GM12878 (cell line): ENCODE data around the gene RAB3GAP1. TPM values are rescaled to one million over a fixed set of nuclear protein-coding genes. Genes with fewer than 3 reads are reported as not detected.

Experiments
- ATAC-seq: fragments of 200-7000 bp; cut with Tn5 transposase; 3 replicates; pipeline ENCODE4 v1.9.1; 2020; ENCODE audit warnings: mild to moderate bottlenecking, moderate library complexity
- BruUV-seq: library from RNA; stranded (reverse); fragments of 400-500 nt; replicated peaks from 2 replicates; lab custom pipeline; 2021; lab: Mats Ljungman, UMichigan
- CTCF ChIA-PET: fragments of 300-600 bp; sonication (Branson Sonifier 250); formaldehyde crosslinking; extraction: SDS; loops from one replicate; lab custom pipeline; 2021; ENCODE audit warnings: inconsistent platforms; lab: Yijun Ruan, JAX
- POLR2A ChIA-PET: fragments of 350-600 bp; formaldehyde crosslinking; extraction: SDS; loops from one replicate; lab custom pipeline; 2021; ENCODE audit warnings: inconsistent platforms; lab: Charles Lee
- RAD21 ChIA-PET: fragments of 300-600 bp; sonication (Branson Sonifier 250); formaldehyde crosslinking; loops from one replicate; lab custom pipeline; 2023; ENCODE audit warnings: antibody characterized with exemption; ENCODE audit not compliant: unreplicated experiment; lab: Charles Lee
- SMC1A ChIA-PET: fragments of 300-600 bp; sonication (Branson Sonifier 250); formaldehyde crosslinking; loops from one replicate; lab custom pipeline; 2023; ENCODE audit not compliant: unreplicated experiment, uncharacterized antibody; lab: Charles Lee
- DNase-seq: peaks from one replicate; pipeline ENCODE4 v3.0.0-alpha.2; 2011; ENCODE audit warnings: low read depth, low spot score
- FAIRE-seq: peaks from 3 replicates; lab custom pipeline; 2011; peaks lifted over from hg19 to GRCh38; lab: Jason Lieb, UNC
- H2AFZ ChIP-seq: 2 replicates; pipeline ENCODE4 v1.6.0; 2011; ENCODE audit warnings: low read depth, low read length, control low read depth; ENCODE audit not compliant: control insufficient read depth
- H3K27ac ChIP-seq: 2 replicates; pipeline ENCODE4 v1.5.1; 2011; ENCODE audit warnings: control low read depth; ENCODE audit not compliant: control insufficient read depth, insufficient read depth
- H3K27me3 ChIP-seq, 2 experiments: replicated peaks in 1 of 2; 2 replicates each; pipeline versions ENCODE4 v1.6.0 to v1.6.1; 2011; ENCODE audit warnings: low read length in 1 of 2; ENCODE audit not compliant: control insufficient read depth in 2 of 2, insufficient read depth in 2 of 2
- H3K36me3 ChIP-seq, 2 experiments: 2 replicates each; pipeline ENCODE4 v1.5.1; 2011; ENCODE audit warnings: low read length in 1 of 2; ENCODE audit not compliant: control insufficient read depth in 2 of 2, insufficient read depth in 2 of 2
- H3K4me1 ChIP-seq: 2 replicates; pipeline ENCODE4 v1.6.1; 2011; ENCODE audit warnings: mild to moderate bottlenecking, low read length, moderate library complexity, mixed read lengths; ENCODE audit not compliant: control insufficient read depth, insufficient read depth
- H3K4me2 ChIP-seq: 2 replicates; pipeline ENCODE4 v1.6.0; 2011; ENCODE audit warnings: control low read depth; ENCODE audit not compliant: control insufficient read depth, insufficient read depth
- H3K4me3 ChIP-seq: fragments of 200-600 bp; sonication (generic); 2 replicates; pipeline ENCODE4 v1.5.1; 2016
- H3K79me2 ChIP-seq: 2 replicates; pipeline ENCODE4 v1.6.0; 2011; ENCODE audit warnings: low read length; ENCODE audit not compliant: control insufficient read depth, insufficient read depth
- H3K9ac ChIP-seq: 2 replicates; pipeline ENCODE4 v1.8.0; 2011; ENCODE audit warnings: low read length, control low read depth, mixed read lengths; ENCODE audit not compliant: control insufficient read depth, insufficient read depth
- H3K9me3 ChIP-seq: replicated peaks from 3 replicates; pipeline ENCODE4 v1.5.1; 2011; ENCODE audit warnings: mild to moderate bottlenecking, low read length; ENCODE audit not compliant: control insufficient read depth, insufficient read depth
- H4K20me1 ChIP-seq: 2 replicates; pipeline ENCODE4 v1.6.0; 2011; ENCODE audit not compliant: control insufficient read depth, insufficient read depth
- ATF7 ChIP-seq: fragments of 450-650 bp; IDR thresholded peaks from 2 replicates; pipeline ENCODE4 v1.6.1; 2016; ENCODE audit warnings: low read depth, mild to moderate bottlenecking
- CREB1 ChIP-seq: IDR thresholded peaks from 2 replicates; pipeline ENCODE4 v1.6.1; 2012; ENCODE audit warnings: low read depth, mild to moderate bottlenecking, inconsistent platforms
- EGR1 ChIP-seq, 2 experiments: IDR thresholded peaks; 1 replicate in 1 of 2; 2 replicates in 1 of 2; pipeline ENCODE4 v1.6.1; 2011 to 2012; ENCODE audit warnings: low read depth in 2 of 2, low read length in 2 of 2, borderline replicate concordance in 1 of 2, mild to moderate bottlenecking in 1 of 2, moderate library complexity in 1 of 2
- HDAC2 ChIP-seq: fragments of 200-600 bp; sonication (generic); IDR thresholded peaks from 2 replicates; pipeline ENCODE4 v1.6.1; 2017
- IRF4 ChIP-seq: IDR thresholded peaks from 2 replicates; pipeline ENCODE4 v1.6.1; 2011; ENCODE audit warnings: low read depth, low read length
- JUND ChIP-seq: IDR thresholded peaks from 2 replicates; pipeline ENCODE4 v1.6.1; 2012; ENCODE audit warnings: low read depth, mild to moderate bottlenecking, low read length, improper control_type of control experiment, moderate library complexity
- NFYB ChIP-seq: IDR thresholded peaks from 2 replicates; pipeline ENCODE4 v1.6.1; 2011; ENCODE audit warnings: low read depth, mild to moderate bottlenecking, low read length, improper control_type of control experiment, moderate library complexity; ENCODE audit not compliant: insufficient read depth
- NR2F1 ChIP-seq: fragments of 450-650 bp; conservative IDR thresholded peaks from 2 replicates; pipeline ENCODE4 v1.6.1; 2017; ENCODE audit warnings: mild to moderate bottlenecking
- PBX3 ChIP-seq: IDR thresholded peaks from 2 replicates; pipeline ENCODE4 v1.6.1; 2011; ENCODE audit warnings: mild to moderate bottlenecking, low read depth, low read length, moderate library complexity; ENCODE audit not compliant: insufficient replicate concordance
- POLR2A ChIP-seq: IDR thresholded peaks from 2 replicates; pipeline ENCODE4 v1.6.1; 2011; ENCODE audit warnings: low read depth, mild to moderate bottlenecking, low read length
- POLR2AphosphoS5 ChIP-seq: IDR thresholded peaks from 2 replicates; pipeline ENCODE4 v1.6.1; 2011; ENCODE audit warnings: mild to moderate bottlenecking, low read length, inconsistent platforms
- RAD21 ChIP-seq: IDR thresholded peaks from 2 replicates; pipeline ENCODE4 v1.6.1; 2011; ENCODE audit warnings: mild to moderate bottlenecking, low read depth, low read length, moderate library complexity; ENCODE audit not compliant: insufficient read depth
- RFX5 ChIP-seq: IDR thresholded peaks from 2 replicates; pipeline ENCODE4 v1.6.1; 2011; ENCODE audit warnings: low read depth, low read length, improper control_type of control experiment
- SPI1 ChIP-seq: IDR thresholded peaks from 2 replicates; pipeline ENCODE4 v1.6.1; 2011; ENCODE audit warnings: low read depth, mild to moderate bottlenecking, low read length, moderate library complexity, borderline replicate concordance; ENCODE audit not compliant: insufficient read depth
- TCF12 ChIP-seq: IDR thresholded peaks from 2 replicates; pipeline ENCODE4 v1.6.1; 2011; ENCODE audit warnings: low read depth, mild to moderate bottlenecking, low read length
- YY1 ChIP-seq: IDR thresholded peaks from 2 replicates; pipeline ENCODE4 v1.6.1; 2011; ENCODE audit warnings: low read depth, mild to moderate bottlenecking, low read length
- ZNF384 ChIP-seq: IDR thresholded peaks from 2 replicates; pipeline ENCODE4 v1.6.1; 2012; ENCODE audit warnings: low read depth, mild to moderate bottlenecking, low read length, improper control_type of control experiment, borderline replicate concordance
- ZNF622 ChIP-seq: fragments of 450-650 bp; IDR thresholded peaks from 2 replicates; pipeline ENCODE4 v1.6.1; 2017; ENCODE audit warnings: mild to moderate bottlenecking, inconsistent platforms
- in situ Hi-C: fragments of 300-500 bp; cut with MboI; formaldehyde crosslinking; loops from 9 replicates; pipeline ENCODE4 v1.14.3; 2018; ENCODE audit warnings: mixed read lengths
- intact Hi-C: fragments of 100-400 bp; cut with micrococcal nuclease; formaldehyde crosslinking; loops from one replicate; pipeline ENCODE4 v1.14.2; 2022; ENCODE audit not compliant: unreplicated experiment
- polyA plus RNA-seq, 11 experiments: library from polyadenylated mRNA; depleted of rRNA in 4 of 11; unstranded in 6 of 11; stranded (reverse) in 5 of 11; fragments of >200 nt; fragmentation: Nextera tagmentation in 4 of 11; fragmentation: Illumina TruSeq in 1 of 11; extraction: Ambion mirVana in 4 of 11; extraction: Trizol in 1 of 11; gene quantifications; 1 replicate in 1 of 11; 2 replicates in 10 of 11; pipeline versions ENCODE4 v1.2.1 to v1.2.3, GENCODE V29; 2011 to 2016; ENCODE audit warnings: inconsistent platforms in 2 of 11, missing spikeins in 2 of 11, low read depth in 1 of 11
- total RNA-seq, 4 experiments: library from RNA; depleted of rRNA in 3 of 4; stranded (reverse); fragments of >200 nt in 3 of 4; fragmentation: Illumina TruSeq in 1 of 4; extraction: Trizol in 1 of 4; gene quantifications; 2 replicates each; pipeline versions ENCODE4 v1.2.1 to v1.2.3, GENCODE V29; 2013 to 2021
- TF ChIP-seq, protein P1 (sequence below): fragments of 450-650 bp; IDR thresholded peaks from 2 replicates; pipeline ENCODE4 v1.6.1; 2016; ENCODE audit warnings: mild to moderate bottlenecking, moderate library complexity, borderline replicate concordance

The RAB3GAP1 gene
- total and polyA plus RNA-seq, 10 of the 15 experiments (the other 5 are each of a cell fraction or from before 2014, with no cell fraction given): 13.7 to 36.9 (median 21.0) TPM

GRCh38 chr2:135093193-135093592 lies 41.1 kb downstream of the RAB3GAP1 start:
- ATAC-seq (no peak), FAIRE-seq (no peak), DNase-seq (no peak)
- Histone ChIP-seq H4K20me1 (no peaks in the 10 kb centered on the region), H3K79me2 (no peaks in the 10 kb centered on the region), H3K36me3 (peaks cover 0 to 10% of the 10 kb centered on the region in 2 experiments; a peak in 2 of 4 replicates), H3K4me1 (no peaks in the 10 kb centered on the region), H2AFZ (no peak overlapping the region), H3K27ac (no peak overlapping the region), H3K27me3 (no peaks in the 10 kb centered on the region), H3K9me3 (peaks cover 2% of the 10 kb centered on the region; the same call in 2 of the 3 replicates), H3K4me2 (no peak overlapping the region), H3K4me3 (no peak overlapping the region), H3K9ac (no peak overlapping the region)
- in situ Hi-C loops: no loop called here
- POLR2A ChIA-PET: no interaction called here
- RAD21 ChIA-PET: no interaction called here
- TF ChIP-seq EGR1 (IDR thresholded peaks at IDR 0.05; ENCODE audit: borderline replicate concordance in 1 of 2, low read depth in 2 of 2, low read length in 2 of 2): no peak
- no peak for TF ChIP-seq HDAC2
- TF ChIP-seq NR2F1: no peak
- TF ChIP-seq, protein P1, sequence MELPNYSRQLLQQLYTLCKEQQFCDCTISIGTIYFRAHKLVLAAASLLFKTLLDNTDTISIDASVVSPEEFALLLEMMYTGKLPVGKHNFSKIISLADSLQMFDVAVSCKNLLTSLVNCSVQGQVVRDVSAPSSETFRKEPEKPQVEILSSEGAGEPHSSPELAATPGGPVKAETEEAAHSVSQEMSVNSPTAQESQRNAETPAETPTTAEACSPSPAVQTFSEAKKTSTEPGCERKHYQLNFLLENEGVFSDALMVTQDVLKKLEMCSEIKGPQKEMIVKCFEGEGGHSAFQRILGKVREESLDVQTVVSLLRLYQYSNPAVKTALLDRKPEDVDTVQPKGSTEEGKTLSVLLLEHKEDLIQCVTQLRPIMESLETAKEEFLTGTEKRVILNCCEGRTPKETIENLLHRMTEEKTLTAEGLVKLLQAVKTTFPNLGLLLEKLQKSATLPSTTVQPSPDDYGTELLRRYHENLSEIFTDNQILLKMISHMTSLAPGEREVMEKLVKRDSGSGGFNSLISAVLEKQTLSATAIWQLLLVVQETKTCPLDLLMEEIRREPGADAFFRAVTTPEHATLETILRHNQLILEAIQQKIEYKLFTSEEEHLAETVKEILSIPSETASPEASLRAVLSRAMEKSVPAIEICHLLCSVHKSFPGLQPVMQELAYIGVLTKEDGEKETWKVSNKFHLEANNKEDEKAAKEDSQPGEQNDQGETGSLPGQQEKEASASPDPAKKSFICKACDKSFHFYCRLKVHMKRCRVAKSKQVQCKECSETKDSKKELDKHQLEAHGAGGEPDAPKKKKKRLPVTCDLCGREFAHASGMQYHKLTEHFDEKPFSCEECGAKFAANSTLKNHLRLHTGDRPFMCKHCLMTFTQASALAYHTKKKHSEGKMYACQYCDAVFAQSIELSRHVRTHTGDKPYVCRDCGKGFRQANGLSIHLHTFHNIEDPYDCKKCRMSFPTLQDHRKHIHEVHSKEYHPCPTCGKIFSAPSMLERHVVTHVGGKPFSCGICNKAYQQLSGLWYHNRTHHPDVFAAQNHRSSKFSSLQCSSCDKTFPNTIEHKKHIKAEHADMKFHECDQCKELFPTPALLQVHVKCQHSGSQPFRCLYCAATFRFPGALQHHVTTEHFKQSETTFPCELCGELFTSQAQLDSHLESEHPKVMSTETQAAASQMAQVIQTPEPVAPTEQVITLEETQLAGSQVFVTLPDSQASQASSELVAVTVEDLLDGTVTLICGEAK: no peak
- TF ChIP-seq TCF12: no peak
- TF ChIP-seq SPI1: no peak
- no peak for TF ChIP-seq ZNF622
- TF ChIP-seq IRF4: no peak
- no peak for TF ChIP-seq ATF7
- no peak for TF ChIP-seq POLR2AphosphoS5
- no peak for TF ChIP-seq POLR2A
- TF ChIP-seq JUND: no peak
- TF ChIP-seq YY1: no peak
- no peak for TF ChIP-seq CREB1
- TF ChIP-seq PBX3: no peak
- TF ChIP-seq RAD21: no peak
- TF ChIP-seq NFYB: no peak
- TF ChIP-seq ZNF384: no peak
- TF ChIP-seq RFX5: no peak
- CTCF ChIA-PET: interaction anchor here (0.9 to 1.1 kb wide), 2 partner anchors 104 to 617 kb away, joined by 3 read pairs; no protein-coding TSS in a partner anchor
- SMC1A ChIA-PET: interaction anchor here (0.8 to 1.4 kb wide), 3 partner anchors 12 to 565 kb away, joined by 3 to 5 read pairs (median 3); no protein-coding TSS in a partner anchor
- intact Hi-C loops: no loop called here
- BruUV-seq: no TSS peak
